Cardiac fibroblast (primary cell): ENCODE results near the gene HS3ST3A1.
A peak's percentile ranks its signal among the peaks of the same experiment; 100 is the strongest.

ENCODE experiments used
- DNase-seq, 2 donors: peaks; one replicate each; pipeline versions ENCODE4 v3.0.0 to v3.0.0-alpha.2; 2010; ENCODE audit warnings: low read depth in 2 of 2
- H3K4me3 ChIP-seq, 2 donors: replicated peaks in 1 of 2; 1 replicate in 1 of 2; 2 replicates in 1 of 2; pipeline ENCODE4 v1.5.1; 2011; ENCODE audit warnings: low read depth in 2 of 2, low read length in 2 of 2, mild to moderate bottlenecking in 2 of 2, moderate library complexity in 1 of 2
- CTCF ChIP-seq: IDR thresholded peaks from one replicate; pipeline ENCODE4 v1.5.1; 2011; ENCODE audit warnings: low read depth, mild to moderate bottlenecking, low read length, inconsistent platforms

The HS3ST3A1 gene

GRCh38 chr17:13601776-13602551, at the start of gene HS3ST3A1:
Gene HS3ST3A1 (minus strand): TSS chr17:13601929. CDS start chr17:13601129, 800 bp downstream.
- DNase-seq: peak; percentile 79 to 83
- H3K4me3 ChIP-seq: peak within 1 kb of the TSS; percentile 71 to 76
- TF ChIP-seq CTCF: no peak

- no peak for TF ChIP-seq CTCF
- H3K4me3 ChIP-seq: no peak overlapping the region
- DNase-seq: no peak
Measured at GRCh38 chr17:13650096-13650675, 48.5 kb upstream of the HS3ST3A1 start.

GRCh38 chr17:13647543-13648021, 45.9 kb upstream of the HS3ST3A1 start:
- peak; percentile 9 to 25 for DNase-seq
- TF ChIP-seq CTCF: no peak
- H3K4me3 ChIP-seq: no peak overlapping the region

GRCh38 chr17:13646969-13647542, 45.3 kb upstream of the HS3ST3A1 start:
- DNase-seq: peak in 1 of 2 donors; percentile 1
- TF ChIP-seq CTCF: no peak

GRCh38 chr17:13646411-13646810, 44.7 kb upstream of the HS3ST3A1 start:
- no peak overlapping the region for H3K4me3 ChIP-seq
- no peak for DNase-seq
- no peak for TF ChIP-seq CTCF

More at GRCh38 chr17:13646969-13647542, 45.3 kb upstream of the HS3ST3A1 start:
- H3K4me3 ChIP-seq: no peak overlapping the region

- DNase-seq: no peak
- no peak for TF ChIP-seq CTCF
- no peak overlapping the region for H3K4me3 ChIP-seq
Measured at GRCh38 chr17:13643180-13643579, 41.5 kb upstream of the HS3ST3A1 start.
